GM19099 (cell line): Measurements from ENCODE around the gene MTMR3.

Source experiments
- POLR2A ChIP-seq: IDR thresholded peaks from 3 replicates; pipeline ENCODE4 v1.6.1; 2011; ENCODE audit warnings: low read depth; ENCODE audit not compliant: insufficient read length; ENCODE audit errors: extremely low read depth

Gene MTMR3

GRCh38 chr22:29964776-29965175 lies 81.8 kb downstream of the MTMR3 start:
- TF ChIP-seq POLR2A: no peak

- no peak for TF ChIP-seq POLR2A
These were observed 84.5 kb downstream of the MTMR3 start for GRCh38 chr22:29967461-29967860.

GRCh38 chr22:29971607-29972006 lies 88.6 kb downstream of the MTMR3 start:
- TF ChIP-seq POLR2A: no peak

- TF ChIP-seq POLR2A: no peak
These were observed 89.1 kb downstream of the MTMR3 start for GRCh38 chr22:29972121-29972520.

- no peak for TF ChIP-seq POLR2A
These were observed 90.3 kb downstream of the MTMR3 start for GRCh38 chr22:29973269-29973668.

DNA sequence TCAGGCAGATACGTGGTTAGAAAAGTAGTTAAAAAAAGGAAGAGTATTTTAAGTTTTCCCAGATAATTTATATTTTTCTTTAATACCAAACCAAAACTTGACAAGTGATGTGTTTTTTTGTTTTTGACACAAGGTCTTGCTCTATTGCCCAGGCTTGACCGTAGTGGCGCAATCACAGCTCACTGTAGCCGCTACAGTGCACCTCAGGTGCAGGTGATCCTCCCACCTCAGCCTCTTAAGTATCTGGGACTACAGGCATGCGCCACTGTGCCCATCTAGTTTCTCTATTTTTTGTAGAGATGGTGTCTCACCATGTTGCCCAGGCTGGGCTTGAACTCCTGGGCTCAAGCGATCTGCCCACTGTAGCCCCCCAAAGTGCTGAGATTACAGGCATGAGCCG lies 92.5 kb downstream of the MTMR3 start:
- TF ChIP-seq POLR2A: no peak

- no peak for TF ChIP-seq POLR2A
These were observed 94.1 kb downstream of the MTMR3 start for GRCh38 chr22:29977107-29977506.

- TF ChIP-seq POLR2A: no peak
These were observed 96.9 kb downstream of the MTMR3 start for GRCh38 chr22:29979777-29980321.

GRCh38 chr22:29983296-29983917 lies 100.4 kb downstream of the MTMR3 start:
- TF ChIP-seq POLR2A: no peak

DNA sequence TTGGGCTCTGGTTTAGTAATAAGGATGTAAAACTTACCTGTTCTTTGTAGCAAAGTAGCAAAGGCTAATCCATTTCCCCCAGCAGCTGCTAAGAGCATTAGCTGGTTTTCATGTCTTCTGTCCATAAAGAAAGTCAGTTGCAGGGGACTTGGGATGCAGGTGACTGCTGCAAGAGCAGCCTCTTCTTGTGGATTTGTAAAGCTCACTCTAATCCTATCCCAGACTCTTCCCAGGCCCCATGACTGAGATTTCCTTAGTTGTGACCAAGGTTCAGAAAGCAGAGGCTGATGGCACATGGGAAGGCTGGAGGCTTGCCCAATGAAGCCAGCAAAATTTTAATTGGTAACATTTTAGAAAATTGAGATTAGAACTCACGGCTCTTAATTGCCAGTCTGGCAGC lies 102.9 kb downstream of the MTMR3 start:
- TF ChIP-seq POLR2A: no peak

DNA sequence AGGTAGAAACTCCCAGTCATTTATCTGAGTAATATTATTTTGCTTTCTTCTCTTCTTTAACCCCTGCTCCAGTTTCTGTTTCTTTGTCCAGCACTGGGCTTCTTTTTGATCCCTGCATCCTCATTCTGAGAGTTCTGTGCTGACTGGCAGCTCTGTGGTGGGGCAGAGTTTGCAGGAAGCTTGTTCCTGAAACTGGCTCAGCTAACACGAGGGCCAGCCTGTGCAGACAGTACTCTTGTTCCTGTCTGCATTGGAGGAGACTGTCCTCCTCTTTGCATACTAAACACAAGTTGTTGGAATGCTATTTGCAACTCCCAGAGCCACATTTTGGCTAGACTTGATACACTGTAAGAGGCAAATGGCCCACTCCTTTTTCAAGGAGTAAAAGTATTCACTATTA lies 104.2 kb downstream of the MTMR3 start:
- TF ChIP-seq POLR2A: no peak

GRCh38 chr22:29988719-29989118 lies 105.7 kb downstream of the MTMR3 start:
- no peak for TF ChIP-seq POLR2A

- no peak for TF ChIP-seq POLR2A
These were observed 106.5 kb downstream of the MTMR3 start for GRCh38 chr22:29989446-29989845.

GRCh38 chr22:29992341-29993275 lies 109.6 kb downstream of the MTMR3 start:
- no peak for TF ChIP-seq POLR2A

DNA sequence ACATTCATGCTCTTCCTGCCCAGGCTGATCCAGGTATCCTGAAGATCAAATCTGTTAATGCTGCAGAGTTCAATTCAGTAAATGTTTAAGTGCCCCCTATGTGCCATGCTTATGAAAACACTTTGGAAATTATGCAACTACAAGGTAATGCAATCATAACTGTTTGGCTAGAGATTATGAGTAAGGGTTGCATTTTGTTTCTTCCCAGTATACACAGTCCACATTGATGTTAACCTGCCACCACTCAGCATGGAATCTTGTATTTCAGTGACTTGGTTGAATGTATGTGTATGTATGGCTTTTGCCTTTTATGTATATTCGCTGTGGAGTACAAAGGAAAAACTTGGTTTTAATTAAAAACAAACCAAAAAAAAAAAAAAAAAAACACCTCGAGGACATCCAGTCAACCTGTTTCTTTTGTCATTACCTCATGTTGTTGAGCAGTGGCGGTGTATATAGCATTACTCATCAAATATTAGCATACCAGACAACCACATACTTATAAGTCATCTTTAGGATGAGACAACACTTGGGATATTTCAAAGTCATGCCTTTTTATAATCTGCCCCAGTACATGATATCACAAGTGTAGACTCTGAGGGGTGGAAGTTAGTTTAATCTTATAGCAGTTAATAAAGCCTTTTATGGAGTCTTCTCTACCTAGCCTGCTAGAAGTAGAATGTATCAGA lies 111.2 kb downstream of the MTMR3 start:
- no peak for TF ChIP-seq POLR2A

- TF ChIP-seq POLR2A: no peak
These were observed 112.0 kb downstream of the MTMR3 start for GRCh38 chr22:29994943-29995342.

DNA sequence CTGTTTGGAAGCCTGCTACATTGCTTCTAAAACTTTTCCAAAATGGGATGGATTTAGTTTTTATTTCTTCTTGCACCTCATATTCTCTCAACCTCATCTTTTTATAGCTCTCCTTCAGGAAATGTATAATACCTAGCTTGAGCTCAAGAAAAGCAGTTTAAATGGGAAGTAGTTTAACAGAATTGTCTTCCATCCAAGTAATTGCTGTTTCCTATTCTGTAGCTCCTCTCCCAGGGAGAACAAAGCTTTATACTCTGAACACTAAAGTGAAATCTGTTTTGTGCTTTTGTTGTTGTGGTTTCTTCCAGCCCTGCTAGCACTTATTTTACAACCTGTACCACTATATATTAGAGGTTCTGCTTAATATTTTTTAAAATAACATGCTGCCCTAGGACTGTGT lies 114.1 kb downstream of the MTMR3 start:
- no peak for TF ChIP-seq POLR2A
